ENCODE results near the gene HLA-E.
"Not testable (repeated sequence)": the region's sequence is repeated elsewhere in the genome, so short reads cannot be mapped to it uniquely, and the experiment has no call there.

Gene HLA-E

GRCh38 chr6:30495060-30495459 lies 5.8 kb downstream of the HLA-E start:
- peaks cover 23% of the 10 kb centered on the region for H3K36me3 ChIP-seq (ENCODE audit: insufficient read depth, low read depth, low read length)
- not testable (repeated sequence) for H3K9ac ChIP-seq (ENCODE audit: low read depth, low read length); H3K27ac ChIP-seq (ENCODE audit: low read length); H3K4me3 ChIP-seq (ENCODE audit: low read length); H3K27me3 ChIP-seq (ENCODE audit: insufficient read depth, low read length); H3K9me3 ChIP-seq (ENCODE audit: insufficient read depth, low read depth, low read length); H3K4me1 ChIP-seq (ENCODE audit: insufficient read depth, low read length)

- Histone ChIP-seq H3K27ac (ENCODE audit: low read length) (no peak overlapping the region), H3K9ac (ENCODE audit: low read depth, low read length) (no peak overlapping the region), H3K4me3 (ENCODE audit: low read length) (no peak overlapping the region), H3K4me1 (ENCODE audit: insufficient read depth, low read length) (peaks cover 3% of the 10 kb centered on the region; the same call in 1 of the 2 replicates), H3K9me3 (ENCODE audit: insufficient read depth, low read depth, low read length) (no peaks in the 10 kb centered on the region), H3K27me3 (ENCODE audit: insufficient read depth, low read length) (no peaks in the 10 kb centered on the region), H3K36me3 (ENCODE audit: insufficient read depth, low read depth, low read length) (peaks cover 17% of the 10 kb centered on the region)
Observed at GRCh38 chr6:30495993-30496392, 6.7 kb downstream of the HLA-E start.

- H3K4me1 ChIP-seq (ENCODE audit: insufficient read depth, low read length); H3K36me3 ChIP-seq (ENCODE audit: insufficient read depth, low read depth, low read length); H3K9ac ChIP-seq (ENCODE audit: low read depth, low read length); H3K27me3 ChIP-seq (ENCODE audit: insufficient read depth, low read length); H3K9me3 ChIP-seq (ENCODE audit: insufficient read depth, low read depth, low read length); H3K27ac ChIP-seq (ENCODE audit: low read length); H3K4me3 ChIP-seq (ENCODE audit: low read length): not testable (repeated sequence)
Observed at GRCh38 chr6:30497261-30497599, 7.9 kb downstream of the HLA-E start.

- Histone ChIP-seq H3K27ac (ENCODE audit: low read length) (no peak overlapping the region), H3K9me3 (ENCODE audit: insufficient read depth, low read depth, low read length) (no peaks in the 10 kb centered on the region), H3K4me1 (ENCODE audit: insufficient read depth, low read length) (peaks cover 3% of the 10 kb centered on the region; the same call in 1 of the 2 replicates), H3K4me3 (ENCODE audit: low read length) (no peak overlapping the region), H3K36me3 (ENCODE audit: insufficient read depth, low read depth, low read length) (peaks cover under 1% of the 10 kb centered on the region; the same call in 1 of the 2 replicates), H3K27me3 (ENCODE audit: insufficient read depth, low read length) (no peaks in the 10 kb centered on the region), H3K9ac (ENCODE audit: low read depth, low read length) (no peak overlapping the region)
Observed at GRCh38 chr6:30497714-30498113, 8.4 kb downstream of the HLA-E start.

GRCh38 chr6:30498705-30499104 lies 9.4 kb downstream of the HLA-E start:
- H3K4me3 ChIP-seq (ENCODE audit: low read length); H3K9me3 ChIP-seq (ENCODE audit: insufficient read depth, low read depth, low read length); H3K27me3 ChIP-seq (ENCODE audit: insufficient read depth, low read length); H3K27ac ChIP-seq (ENCODE audit: low read length); H3K4me1 ChIP-seq (ENCODE audit: insufficient read depth, low read length); H3K9ac ChIP-seq (ENCODE audit: low read depth, low read length); H3K36me3 ChIP-seq (ENCODE audit: insufficient read depth, low read depth, low read length): not testable (repeated sequence)

GRCh38 chr6:30500421-30501355 lies 11.4 kb downstream of the HLA-E start:
- no peak overlapping the region for H3K9ac ChIP-seq (ENCODE audit: low read depth, low read length)
- H3K27ac ChIP-seq (ENCODE audit: low read length): no peak overlapping the region

GRCh38 chr6:30507849-30508827 lies 18.8 kb downstream of the HLA-E start:
- no peak overlapping the region for H3K9ac ChIP-seq (ENCODE audit: low read depth, low read length)
- H3K27me3 ChIP-seq (ENCODE audit: insufficient read depth, low read length): no peaks in the 10 kb centered on the region
- no peaks in the 10 kb centered on the region for H3K9me3 ChIP-seq (ENCODE audit: insufficient read depth, low read depth, low read length)
- H3K27ac ChIP-seq (ENCODE audit: low read length): no peak overlapping the region
- H3K4me3 ChIP-seq (ENCODE audit: low read length): no peak overlapping the region
- peaks cover 7% of the 10 kb centered on the region; the same call in 1 of the 2 replicates for H3K4me1 ChIP-seq (ENCODE audit: insufficient read depth, low read length)
- H3K36me3 ChIP-seq (ENCODE audit: insufficient read depth, low read depth, low read length): no peaks in the 10 kb centered on the region

More at GRCh38 chr6:30500421-30501355, 11.4 kb downstream of the HLA-E start:
- no peaks in the 10 kb centered on the region for H3K27me3 ChIP-seq (ENCODE audit: insufficient read depth, low read length)
- no peak overlapping the region for H3K4me3 ChIP-seq (ENCODE audit: low read length)
- no peaks in the 10 kb centered on the region for H3K36me3 ChIP-seq (ENCODE audit: insufficient read depth, low read depth, low read length)
- H3K4me1 ChIP-seq (ENCODE audit: insufficient read depth, low read length): peaks cover 3% of the 10 kb centered on the region; the same call in 1 of the 2 replicates
- H3K9me3 ChIP-seq (ENCODE audit: insufficient read depth, low read depth, low read length): no peaks in the 10 kb centered on the region

- Histone ChIP-seq H3K27ac (ENCODE audit: low read length) (no peak overlapping the region), H3K9ac (ENCODE audit: low read depth, low read length) (no peak overlapping the region), H3K9me3 (ENCODE audit: insufficient read depth, low read depth, low read length) (no peaks in the 10 kb centered on the region), H3K4me1 (ENCODE audit: insufficient read depth, low read length) (peaks cover 7% of the 10 kb centered on the region; the same call in 1 of the 2 replicates), H3K4me3 (ENCODE audit: low read length) (no peak overlapping the region), H3K36me3 (ENCODE audit: insufficient read depth, low read depth, low read length) (no peaks in the 10 kb centered on the region), H3K27me3 (ENCODE audit: insufficient read depth, low read length) (no peaks in the 10 kb centered on the region)
Observed at GRCh38 chr6:30508890-30509736, 19.8 kb downstream of the HLA-E start.

GRCh38 chr6:30510419-30511168 lies 21.3 kb downstream of the HLA-E start:
- Histone ChIP-seq H3K27ac (ENCODE audit: low read length) (no peak overlapping the region), H3K9me3 (ENCODE audit: insufficient read depth, low read depth, low read length) (no peaks in the 10 kb centered on the region), H3K27me3 (ENCODE audit: insufficient read depth, low read length) (no peaks in the 10 kb centered on the region), H3K9ac (ENCODE audit: low read depth, low read length) (no peak overlapping the region), H3K4me3 (ENCODE audit: low read length) (no peak overlapping the region), H3K4me1 (ENCODE audit: insufficient read depth, low read length) (peaks cover 15% of the 10 kb centered on the region; the same call in 1 of the 2 replicates), H3K36me3 (ENCODE audit: insufficient read depth, low read depth, low read length) (no peaks in the 10 kb centered on the region)

GRCh38 chr6:30511169-30511546 lies 21.8 kb downstream of the HLA-E start:
- H3K9me3 ChIP-seq (ENCODE audit: insufficient read depth, low read depth, low read length): no peaks in the 10 kb centered on the region
- H3K27ac ChIP-seq (ENCODE audit: low read length): no peak overlapping the region
- H3K4me1 ChIP-seq (ENCODE audit: insufficient read depth, low read length): peaks cover 15% of the 10 kb centered on the region; the same call in 1 of the 2 replicates
- no peaks in the 10 kb centered on the region for H3K27me3 ChIP-seq (ENCODE audit: insufficient read depth, low read length)
- no peaks in the 10 kb centered on the region for H3K36me3 ChIP-seq (ENCODE audit: insufficient read depth, low read depth, low read length)
- H3K4me3 ChIP-seq (ENCODE audit: low read length): no peak overlapping the region
- H3K9ac ChIP-seq (ENCODE audit: low read depth, low read length): no peak overlapping the region
